ENCODE results near the gene FBXO2. TPM values are rescaled to one million over a fixed set of nuclear protein-coding genes. Genes with fewer than 3 reads are reported as not detected.

Gene FBXO2
- total RNA-seq, 1 donor from 2014 or later, result 17.2 TPM

Other genes starting within 250 kb of the FBXO2 start
- gene DISP3, start 175.3 kb downstream of the FBXO2 start, total RNA-seq, result under 0.01 TPM in 1 of 2 replicates, not detected in the other
- 8.2 and 21.7 TPM in 2 replicates for gene FBXO44, start 448 bp upstream of the FBXO2 start, total RNA-seq
- 4.7 and 6.7 TPM in 2 replicates for gene FBXO6, start 9.8 kb upstream of the FBXO2 start, total RNA-seq
- gene MAD2L2, start 26.7 kb upstream of the FBXO2 start, total RNA-seq, result 28.5 and 30.9 TPM in 2 replicates
- gene DRAXIN, start 37.3 kb upstream of the FBXO2 start, total RNA-seq, result under 0.01 and 0.05 TPM in 2 replicates
- 52.4 and 66.0 TPM in 2 replicates for gene AGTRAP, start 81.7 kb upstream of the FBXO2 start, total RNA-seq
- 0.25 TPM in 1 of 2 replicates, not detected in the other for gene C1orf167, start 107.8 kb upstream of the FBXO2 start, total RNA-seq
- gene MTHFR, start 151.5 kb upstream of the FBXO2 start, total RNA-seq, result 11.3 and 19.8 TPM in 2 replicates
- 2.4 and 6.9 TPM in 2 replicates for gene CLCN6, start 151.8 kb upstream of the FBXO2 start, total RNA-seq
- gene NPPA, start 193.4 kb upstream of the FBXO2 start, total RNA-seq, result not detected in 2 replicates
- gene NPPB, start 204.5 kb upstream of the FBXO2 start, total RNA-seq, result 1.2 TPM in 1 of 2 replicates, not detected in the other